Lower leg skin (tissue), 3 donors: ENCODE results near the gene TSC1.

Experiments used
- CTCF ChIP-seq, 3 donors: fragments of 450-650 bp; IDR thresholded peaks; one replicate each; pipeline ENCODE4 v1.5.1; 2016; ENCODE audit warnings: antibody characterized with exemption in 3 of 3, mild to moderate bottlenecking in 3 of 3, moderate library complexity in 2 of 3
- POLR2A ChIP-seq, 2 donors: fragments of 450-650 bp; IDR thresholded peaks; one replicate each; pipeline ENCODE4 v1.6.1; 2016 to 2017; ENCODE audit warnings: antibody characterized with exemption in 2 of 2, mild to moderate bottlenecking in 1 of 2, moderate library complexity in 1 of 2

GRCh38 chr9:132878695-132879456 lies 65.5 kb downstream of the TSC1 start, which contains the start of gene SPACA9:
- TF ChIP-seq POLR2A (IDR thresholded peaks at IDR 0.05) (no peak), CTCF (IDR thresholded peaks at IDR 0.05) (no peak)
